Stimulated activated CD4-positive, alpha-beta T cell treated with anti-CD3 and anti-CD28 coated beads, Interleukin-15, amount 100 ng/mL, for 48 hours (primary cell): Measurements from ENCODE around the gene PDE10A.
"Not testable (repeated sequence)": the region's sequence is repeated elsewhere in the genome, so short reads cannot be mapped to it uniquely, and the experiment has no call there.

ENCODE experiments used
- DNase-seq, 2 donors: peaks; one replicate each; pipeline ENCODE4 v3.0.0-alpha.2; 2020; ENCODE audit warnings: low read depth in 2 of 2

Gene PDE10A

DNA sequence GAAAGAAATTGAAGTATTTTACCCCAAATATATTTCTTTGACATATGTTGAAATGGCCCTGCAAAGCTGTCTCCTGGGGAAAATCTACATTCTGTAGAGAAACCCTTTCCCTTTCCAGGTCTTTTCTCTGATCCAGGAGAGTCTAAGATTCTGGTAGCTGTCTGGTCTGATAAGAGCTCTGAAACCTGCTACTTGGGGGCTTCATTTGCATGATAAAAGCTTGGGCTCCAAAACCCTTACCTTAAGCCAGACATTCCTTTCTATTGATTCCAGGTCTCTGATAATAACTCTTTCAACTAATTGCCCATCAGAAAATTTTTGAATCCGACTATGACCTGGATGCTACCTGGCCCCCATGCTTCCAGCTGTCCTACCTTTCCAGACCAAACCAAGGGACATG is 184.5 kb downstream of the PDE10A start:
- DNase-seq = no peak

DNA sequence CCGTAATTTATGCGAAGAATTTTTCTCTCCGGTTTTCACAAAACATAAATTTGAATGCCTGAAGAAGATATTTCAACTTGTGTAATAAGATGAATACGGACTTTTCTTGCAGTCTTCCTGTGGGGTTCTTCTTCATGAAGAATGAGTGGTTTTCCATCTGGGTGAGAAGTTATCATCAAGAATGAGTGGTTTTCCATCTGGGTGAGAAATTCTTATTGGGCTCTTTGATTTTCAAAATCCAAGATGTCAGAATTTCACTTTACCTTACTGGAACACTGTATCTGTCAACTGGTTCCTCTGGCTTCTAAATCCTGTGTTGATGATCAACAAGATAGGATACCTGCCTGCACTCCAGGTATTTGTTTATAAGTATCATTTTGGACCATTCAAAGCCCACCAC is 193.6 kb downstream of the PDE10A start:
- no peak for DNase-seq

DNA sequence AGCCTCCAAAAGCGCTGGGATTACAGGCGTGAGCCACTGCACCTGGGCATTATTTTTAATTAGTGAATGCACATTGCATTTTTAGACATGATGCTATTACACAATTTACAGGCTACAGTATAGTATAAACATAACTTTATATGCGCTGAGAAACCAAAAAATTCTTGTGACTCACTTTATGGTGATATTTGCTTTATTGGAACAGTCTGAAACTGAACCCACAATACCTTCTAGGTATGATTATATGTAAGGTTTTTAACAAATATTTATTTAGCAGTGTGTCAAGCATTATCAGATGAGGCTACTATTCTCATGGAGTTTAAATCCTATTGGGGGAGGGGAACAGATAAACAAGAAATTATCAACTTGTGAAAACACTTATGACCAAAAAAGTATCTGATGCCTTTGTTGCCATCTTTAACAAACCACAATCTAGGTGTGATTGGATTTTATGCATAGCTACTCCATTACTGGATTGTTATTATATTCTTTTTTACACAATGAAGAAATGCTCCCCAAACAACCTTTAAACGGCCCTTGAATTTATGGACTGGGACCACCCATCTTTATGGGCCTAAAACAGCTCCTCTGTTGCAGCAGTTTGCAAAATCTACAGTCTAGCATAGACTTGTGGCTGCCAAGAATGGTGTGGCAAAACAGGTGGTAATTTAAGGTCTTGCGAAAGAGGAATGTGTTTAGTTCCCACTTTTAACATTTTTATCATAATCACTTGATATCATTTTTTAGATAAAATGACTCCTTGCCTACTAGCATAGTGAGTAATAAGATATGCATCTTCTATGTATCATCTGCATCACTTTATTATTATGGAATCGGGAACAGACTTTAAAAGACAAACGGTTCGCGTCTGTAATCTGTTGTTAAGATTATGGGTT is 194.5 kb downstream of the PDE10A start:
- DNase-seq = no peak

DNA sequence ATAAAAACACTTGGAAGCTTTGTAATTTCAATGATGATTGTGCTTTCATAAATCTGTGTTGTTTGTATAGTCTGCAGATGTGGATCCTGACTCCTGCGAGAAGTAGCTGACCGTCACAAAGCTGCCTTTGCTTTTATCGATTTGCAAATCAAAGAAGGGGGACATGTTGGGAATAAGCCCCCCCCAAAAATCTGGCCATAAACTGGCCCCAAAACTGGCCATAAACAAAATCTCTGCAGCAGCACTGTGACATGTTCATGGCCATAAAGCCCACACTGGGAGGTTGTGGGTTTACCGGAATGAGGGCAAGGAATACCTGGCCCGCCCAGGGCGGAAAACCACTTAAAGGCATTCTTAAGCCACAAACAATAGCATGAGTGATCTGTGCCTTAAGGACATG is 199.5 kb downstream of the PDE10A start:
- DNase-seq = not testable (repeated sequence)

DNA sequence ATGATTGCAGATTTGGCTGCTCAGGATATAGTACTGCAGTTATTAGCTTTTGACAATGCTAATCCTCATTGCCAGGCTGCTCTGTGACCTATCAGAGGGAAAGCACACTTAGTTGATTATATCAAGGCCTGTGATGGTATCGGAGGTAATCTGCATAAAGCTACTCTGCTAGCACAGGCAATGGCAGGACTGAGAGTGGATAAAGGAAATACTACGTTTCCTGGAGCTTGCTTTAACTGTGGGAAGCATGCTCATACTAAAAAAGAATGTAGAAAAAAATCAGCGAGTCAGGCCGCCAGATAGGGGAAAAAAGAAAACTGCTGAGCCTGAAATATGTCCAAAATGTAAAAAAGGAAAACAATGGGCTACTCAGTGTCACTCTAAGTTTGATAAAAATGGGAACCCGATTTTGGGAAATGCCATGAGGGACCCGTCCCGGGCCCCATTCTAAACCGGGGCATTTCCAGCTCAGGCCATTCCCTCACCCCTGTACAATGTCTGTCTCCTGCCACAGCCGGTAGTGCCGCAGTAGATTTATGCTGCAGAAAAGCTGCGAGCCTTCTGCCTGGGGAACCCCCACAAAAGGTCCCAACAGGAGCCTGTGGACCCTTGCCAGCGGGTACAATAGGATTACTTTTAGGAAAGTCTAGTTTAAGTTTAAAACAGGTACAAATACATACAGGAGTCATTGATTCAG is 203.3 kb downstream of the PDE10A start:
- DNase-seq = not testable (repeated sequence)

DNA sequence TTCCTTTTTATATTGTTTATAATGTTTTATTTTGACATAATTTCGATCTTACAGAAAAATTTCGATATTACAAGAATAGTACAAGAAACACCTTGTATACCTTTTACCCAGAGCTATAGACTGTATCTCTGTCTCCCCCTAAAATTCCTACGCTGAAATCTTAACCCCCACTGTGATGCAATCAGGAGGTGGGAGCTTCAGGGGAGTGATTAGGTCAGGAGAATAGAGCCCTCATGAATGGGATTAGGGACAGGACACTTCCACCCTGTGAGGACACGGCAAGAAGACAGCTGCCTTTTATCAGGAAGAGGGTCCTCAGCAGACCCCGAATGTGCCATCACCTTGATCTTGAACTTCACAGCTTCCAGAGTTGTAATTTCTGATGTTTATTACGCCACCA is 204.9 kb downstream of the PDE10A start:
- no peak for DNase-seq

DNA sequence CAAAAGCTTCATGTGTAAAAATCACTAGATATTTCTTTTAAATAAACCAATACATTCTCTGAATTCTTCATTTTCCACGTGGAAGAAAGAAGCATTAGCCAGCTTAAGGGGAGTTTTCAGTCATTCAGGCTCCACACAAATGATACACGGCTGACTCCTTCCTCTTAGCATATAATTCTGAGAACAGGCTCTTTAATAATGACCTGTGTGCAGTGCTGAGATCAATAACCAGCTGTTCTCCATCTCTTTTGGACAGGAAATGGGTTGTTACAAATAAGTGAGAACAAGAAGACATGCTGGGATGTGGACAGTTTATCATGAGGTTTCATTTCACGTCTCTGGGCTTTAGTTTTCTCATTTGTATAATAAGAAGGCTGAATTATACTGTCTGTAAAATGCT is 206.8 kb downstream of the PDE10A start:
- no peak for DNase-seq

DNA sequence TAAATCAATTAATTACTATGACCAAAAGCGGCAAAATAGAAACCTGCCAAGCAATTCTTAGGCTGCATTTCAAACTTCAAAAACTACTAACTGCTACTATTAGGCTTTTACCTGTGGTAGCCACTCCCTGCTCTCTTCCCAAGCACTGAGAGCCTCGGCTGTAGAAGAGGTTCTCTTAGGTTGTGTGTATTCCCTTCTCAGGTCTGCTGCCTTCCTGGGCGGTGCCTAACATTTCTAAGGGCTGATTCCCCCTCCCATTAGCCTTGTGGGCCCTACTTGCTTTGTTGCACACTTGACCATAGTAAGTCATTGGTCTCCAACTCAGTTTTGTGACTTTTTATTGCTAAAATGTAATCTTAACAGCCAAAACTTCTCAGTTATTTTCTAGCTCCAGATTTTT is 207.6 kb downstream of the PDE10A start:
- no peak for DNase-seq

DNA sequence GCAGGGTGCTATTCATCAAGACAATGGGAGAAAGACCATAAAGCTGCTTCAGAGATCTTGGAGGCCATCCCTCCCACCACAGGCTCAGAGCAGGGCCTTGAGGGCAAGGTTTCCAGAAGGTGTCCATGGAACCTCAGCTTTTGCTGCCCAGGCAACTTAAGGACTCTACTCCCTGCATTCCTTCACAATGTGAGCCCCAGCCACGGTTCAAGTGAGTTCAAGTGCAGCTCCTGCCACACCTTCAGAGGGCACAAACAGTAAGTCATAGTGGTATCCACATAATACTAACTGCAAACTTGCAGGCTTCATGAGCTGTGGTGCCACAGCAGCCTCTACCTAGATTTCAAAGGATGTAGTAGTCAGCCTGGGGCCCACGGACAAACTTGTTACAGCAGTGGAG is 209.6 kb downstream of the PDE10A start:
- DNase-seq = no peak

DNA sequence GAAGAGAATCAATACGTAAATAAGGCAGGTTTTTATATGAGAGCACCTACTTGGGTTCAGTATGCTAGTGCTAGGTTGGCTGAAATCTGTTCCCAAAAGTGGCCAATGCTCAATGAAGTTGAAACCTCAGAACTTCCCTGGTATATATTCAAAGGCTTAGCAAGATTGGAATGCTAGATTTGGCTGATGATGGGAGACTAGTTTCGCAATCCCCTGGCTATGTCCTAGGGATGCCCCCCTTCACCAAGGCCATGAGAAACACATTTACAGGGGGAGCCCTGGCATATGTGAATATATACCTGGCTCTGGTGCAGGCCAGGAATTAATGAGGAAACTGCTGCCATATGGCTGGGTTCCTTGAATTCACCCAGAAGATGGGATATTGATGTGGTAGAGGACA is 211.2 kb downstream of the PDE10A start:
- DNase-seq = no peak

DNA sequence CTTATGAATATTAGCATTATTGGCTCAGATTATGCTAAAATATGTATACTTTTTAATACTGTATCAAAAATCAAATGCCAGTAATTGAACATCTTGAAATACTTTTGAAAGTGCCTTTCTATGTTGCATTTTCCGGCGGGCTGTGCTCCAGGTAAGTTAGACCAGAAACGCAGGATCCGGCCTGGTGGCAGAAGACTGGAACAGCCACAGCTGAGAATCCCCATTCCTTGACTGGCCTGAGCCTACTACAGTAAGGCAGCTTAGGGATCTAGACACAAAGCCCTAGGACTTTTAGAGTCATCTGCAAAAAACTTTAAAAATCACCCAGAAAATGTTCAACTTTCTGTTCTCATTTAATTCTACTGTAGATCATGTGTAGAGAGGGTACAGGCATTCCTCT is 214.8 kb downstream of the PDE10A start:
- no peak for DNase-seq

DNA sequence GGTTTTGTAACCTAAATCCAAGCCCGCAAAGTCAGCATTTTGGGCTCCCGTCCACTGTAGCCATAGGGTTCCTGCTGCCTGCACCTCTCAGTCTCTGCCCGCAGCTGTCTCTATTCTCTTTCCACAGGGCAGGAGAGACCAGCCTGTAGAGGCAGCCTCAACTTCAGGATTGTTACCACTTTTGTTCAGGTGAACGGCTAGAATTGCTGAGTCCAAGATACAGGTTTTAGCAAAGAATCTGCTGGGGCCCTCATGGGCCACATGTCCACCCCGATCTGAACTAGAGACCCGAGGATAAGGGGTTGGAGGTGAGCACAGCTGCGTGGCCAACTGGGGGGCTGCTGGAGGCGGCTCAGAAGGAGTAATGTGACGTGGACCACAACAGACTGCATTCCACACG is 215.9 kb downstream of the PDE10A start:
- no peak for DNase-seq

DNA sequence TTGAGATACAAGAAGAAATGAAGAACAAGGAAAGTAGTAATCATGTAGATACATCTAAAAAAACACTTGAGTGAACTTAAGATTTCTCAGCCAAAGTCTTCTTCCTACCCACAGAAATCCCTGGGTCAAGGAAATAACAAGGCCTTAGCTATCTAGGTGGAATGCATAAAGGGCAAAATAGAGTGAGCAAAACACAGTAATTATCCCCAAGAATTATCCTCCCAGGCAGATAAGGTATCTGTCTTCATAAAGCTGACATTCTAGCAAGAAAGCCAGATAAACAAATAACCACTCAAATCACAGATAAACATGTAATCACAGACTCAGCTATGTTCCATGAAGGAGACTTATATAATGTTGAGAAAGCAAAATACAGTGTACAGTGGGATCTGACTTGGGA is 216.7 kb downstream of the PDE10A start:
- no peak for DNase-seq

DNA sequence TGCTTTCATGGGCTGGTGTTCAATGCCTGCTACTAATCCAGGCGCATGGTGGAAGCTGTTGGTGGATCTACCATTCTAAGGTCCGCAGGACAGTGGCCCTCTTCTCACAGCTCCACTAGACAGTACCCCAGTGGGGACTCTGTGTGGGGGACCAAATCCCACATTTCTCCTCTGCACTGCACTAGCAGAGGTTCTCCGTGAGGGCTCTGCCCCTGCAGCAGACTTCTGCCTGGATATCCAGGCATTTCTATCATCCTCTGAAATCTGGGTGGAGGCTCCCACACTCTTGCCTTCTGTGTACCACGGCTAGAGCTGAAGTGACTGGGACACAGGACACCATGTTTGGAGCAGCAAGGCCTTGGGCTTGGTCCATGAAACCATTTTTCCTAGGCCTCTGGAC is 219.6 kb downstream of the PDE10A start:
- DNase-seq = no peak

DNA sequence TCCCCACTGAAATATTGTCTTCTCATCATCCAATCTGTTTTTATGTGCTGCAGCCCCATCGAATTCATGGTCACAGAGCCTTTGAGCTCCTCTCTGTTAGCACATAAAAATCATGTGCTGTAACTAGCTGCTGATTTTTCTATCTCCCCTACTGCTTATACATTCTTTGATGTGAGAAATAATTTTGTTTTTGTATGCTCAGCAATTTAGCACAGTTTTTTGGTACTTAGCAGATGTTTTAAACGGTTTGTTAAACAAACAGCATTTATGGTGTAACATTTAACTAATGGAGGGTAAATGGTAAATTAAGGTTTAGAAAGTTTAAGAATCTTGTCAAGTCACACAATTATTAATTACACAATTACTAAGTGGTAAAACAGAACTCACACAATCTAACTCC is 221.9 kb downstream of the PDE10A start:
- no peak for DNase-seq

DNA sequence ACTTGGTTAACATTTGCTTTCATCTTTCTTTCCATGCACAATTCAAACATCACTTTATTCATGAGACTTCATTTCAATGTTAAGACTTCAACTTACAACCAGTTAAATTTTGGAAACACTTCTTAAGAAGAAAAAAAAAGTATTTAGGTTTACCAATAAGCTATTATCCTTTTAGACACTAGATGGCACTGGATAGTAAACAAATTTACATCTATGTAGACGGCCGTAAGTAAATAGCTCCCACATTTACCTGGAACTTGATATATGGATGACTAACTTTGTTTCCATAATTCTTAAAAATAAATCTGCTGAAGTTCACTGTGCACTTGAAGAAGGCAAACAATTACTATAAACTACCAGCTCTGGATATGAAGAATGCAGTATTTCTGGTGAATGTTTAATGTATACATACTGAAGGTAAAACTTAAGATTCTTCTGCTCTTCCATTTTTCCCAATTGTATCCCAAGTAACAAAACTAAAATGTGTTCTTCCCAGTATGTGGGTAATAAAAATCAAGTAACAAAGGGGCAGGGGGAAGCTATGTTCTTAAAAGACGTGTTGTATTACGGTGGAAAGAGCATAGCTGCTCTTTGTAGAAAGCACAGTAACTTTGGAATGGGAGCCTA is 223.0 kb downstream of the PDE10A start:
- DNase-seq = no peak

DNA sequence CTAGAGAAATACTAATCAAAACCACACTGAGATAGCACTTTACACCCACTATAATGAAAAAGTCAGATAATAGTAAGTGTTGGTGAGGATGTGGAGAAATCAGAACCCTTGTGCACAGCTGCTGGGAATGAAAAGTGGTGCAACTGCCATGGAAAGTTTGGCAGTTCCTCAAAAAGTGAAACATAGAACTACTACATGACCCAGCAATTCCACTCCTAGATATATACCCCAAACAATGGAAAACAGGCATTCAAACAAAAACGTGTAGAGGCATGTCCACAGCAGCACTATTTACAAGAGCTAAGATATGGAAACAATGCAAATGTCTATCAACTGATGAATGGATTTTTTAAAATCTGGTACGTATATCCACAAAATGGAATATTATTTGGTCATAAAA is 236.1 kb downstream of the PDE10A start:
- DNase-seq = no peak

DNA sequence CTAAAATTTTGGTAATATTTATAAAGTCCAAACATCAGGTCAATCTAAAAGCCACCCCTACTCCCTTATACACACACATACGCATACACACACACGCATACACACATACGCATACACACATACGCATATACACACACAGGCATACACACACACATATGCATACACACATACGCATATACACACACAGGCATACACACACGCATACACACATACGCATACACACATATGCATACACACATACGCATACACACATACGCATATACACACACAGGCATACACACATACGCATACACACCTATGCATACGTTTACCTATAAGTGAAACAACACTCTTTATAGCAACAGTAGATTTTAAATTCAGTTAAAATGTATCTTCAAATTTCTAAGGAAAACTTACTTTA is 240.8 kb downstream of the PDE10A start:
- DNase-seq = no peak

DNA sequence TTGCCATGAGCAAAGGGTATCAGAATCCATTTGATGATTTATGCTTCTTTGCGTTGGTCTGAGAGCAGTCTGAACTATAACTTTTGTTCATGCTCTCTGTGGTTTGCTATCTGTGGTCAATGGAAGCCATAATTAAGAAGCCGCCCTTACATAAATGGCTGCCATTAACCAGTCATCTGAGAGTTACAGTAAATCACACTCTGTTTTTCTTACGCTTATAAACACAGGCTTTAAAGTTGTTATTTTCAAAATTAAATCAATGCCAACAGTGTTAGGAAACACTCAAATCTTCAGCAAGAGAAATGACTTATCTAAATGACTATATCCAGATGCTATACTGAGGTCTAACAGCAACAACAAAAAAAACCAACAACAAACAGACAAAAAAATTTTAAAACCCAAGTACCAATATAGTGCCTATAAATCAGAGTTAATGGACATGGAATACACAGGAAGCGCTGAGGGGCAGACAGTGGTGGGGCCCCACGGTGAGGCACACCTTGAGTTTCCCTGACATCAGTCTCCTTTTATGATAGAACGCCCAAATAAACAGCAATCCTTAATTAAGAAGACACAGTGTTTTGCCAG is 245.7 kb downstream of the PDE10A start:
- DNase-seq = no peak

DNA sequence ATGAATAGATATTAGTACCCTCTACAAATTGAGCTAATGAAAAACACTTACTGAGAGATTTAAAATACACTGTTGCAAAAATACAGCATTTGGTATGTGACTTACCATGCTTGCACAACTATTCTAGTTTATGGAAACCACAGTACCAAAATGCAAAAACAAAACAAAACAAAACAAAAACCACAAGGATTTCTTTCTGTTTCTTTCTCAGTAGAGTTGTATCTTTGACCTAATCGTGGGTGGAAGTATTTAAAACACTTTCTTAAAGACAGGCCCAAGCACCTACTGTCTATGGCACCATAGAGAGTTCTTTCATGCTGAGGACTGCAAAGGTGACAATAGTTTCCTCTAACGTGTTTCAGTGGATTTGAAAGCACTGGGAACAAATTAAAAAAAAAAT is 258.3 kb downstream of the PDE10A start:
- no peak for DNase-seq

DNA sequence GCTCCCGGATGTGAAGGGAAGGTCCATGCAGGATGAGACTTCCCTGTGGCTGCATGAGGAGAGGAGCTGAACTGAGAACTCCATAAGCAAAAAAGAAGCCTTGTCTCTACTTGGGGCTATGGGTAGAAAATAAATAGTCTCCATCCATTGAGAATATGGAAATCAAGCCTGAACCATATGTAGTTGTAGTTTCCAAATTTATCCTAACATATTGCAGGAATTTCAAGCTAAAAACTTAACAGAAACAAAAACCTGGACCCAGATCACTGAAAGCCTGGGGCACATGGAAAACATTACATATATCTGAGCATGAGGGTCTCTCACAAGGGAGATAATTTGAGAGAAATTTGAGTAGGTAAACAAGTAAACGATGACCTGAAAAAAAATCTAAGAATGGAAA is 258.7 kb downstream of the PDE10A start:
- no peak for DNase-seq

DNA sequence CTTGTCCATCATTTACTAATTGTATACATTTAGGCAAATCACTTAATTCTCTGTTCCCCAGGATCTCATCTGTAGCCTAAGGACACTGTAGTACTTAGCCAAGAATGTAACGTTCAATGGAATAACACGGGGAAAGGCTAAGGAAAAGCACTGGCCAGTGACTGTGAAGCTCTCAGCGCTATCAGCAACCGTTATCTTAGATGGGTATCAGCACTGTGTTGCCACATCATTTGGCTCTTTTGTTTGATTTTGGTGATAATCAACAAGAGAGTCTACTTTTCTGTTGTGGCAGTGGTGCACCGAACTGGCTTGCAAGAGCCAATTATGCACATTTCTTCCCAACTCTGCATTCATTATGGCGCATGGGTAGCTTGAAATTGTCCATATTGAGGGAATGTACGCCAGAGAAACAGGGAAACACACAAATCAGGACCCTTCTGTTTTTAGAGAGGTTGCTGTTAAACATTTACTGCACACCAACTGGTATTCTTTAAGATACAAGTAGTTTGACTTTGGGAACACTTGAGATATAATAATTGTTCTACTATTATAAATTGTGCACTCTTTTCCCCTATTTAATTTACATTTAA is 259.9 kb downstream of the PDE10A start:
- no peak for DNase-seq
